ENCODE data around the gene ZSWIM5.

DNA sequence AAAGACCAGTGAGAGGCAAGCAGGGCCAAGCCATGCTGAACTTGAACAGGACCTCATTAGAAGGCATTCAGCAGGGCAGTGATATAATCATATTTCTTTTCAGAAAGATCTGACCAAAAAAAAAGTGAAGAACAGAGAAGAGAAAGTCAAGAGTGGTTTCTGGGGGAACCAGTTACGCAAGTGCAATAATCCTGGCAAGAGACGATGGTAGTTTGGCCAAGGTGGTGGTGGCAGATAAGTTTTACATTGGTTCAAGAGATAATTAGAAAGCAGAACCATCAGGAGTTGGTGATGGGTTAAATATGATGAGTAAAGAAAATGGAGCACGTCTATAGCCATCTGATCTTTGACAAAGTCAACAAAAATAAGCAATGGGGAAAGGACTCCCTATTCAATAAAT lies 54.3 kb downstream of the ZSWIM5 start:
- no peak for TF ChIP-seq CTCF (IDR thresholded peaks at IDR 0.05)
- no peak for TF ChIP-seq POLR2A (IDR thresholded peaks at IDR 0.05)

Data from body of pancreas (tissue), 4 donors.